Loucy (cell line): ENCODE data around the gene TCEANC2.
A peak's percentile ranks its signal among the peaks of the same experiment; 100 is the strongest.

Source experiments
- H2AFZ ChIP-seq: fragments of 200-600 bp; sonication (generic); 2 replicates; pipeline ENCODE4 v1.6.0; 2016; ENCODE audit warnings: antibody characterized with exemption, mild to moderate bottlenecking, low read length, moderate library complexity
- H3F3A ChIP-seq: fragments of 200-600 bp; 2 replicates; pipeline ENCODE4 v1.6.0; 2016; ENCODE audit warnings: antibody characterized with exemption, low read depth, mild to moderate bottlenecking
- H3K27me3 ChIP-seq: fragments of 200-600 bp; sonication (generic); 2 replicates; pipeline ENCODE4 v1.6.1; 2014; ENCODE audit warnings: low read length, mild to moderate bottlenecking; ENCODE audit not compliant: insufficient read depth, poor library complexity, severe bottlenecking
- H3K36me3 ChIP-seq: fragments of 200-600 bp; sonication (generic); 2 replicates; pipeline ENCODE4 v1.6.1; 2016; ENCODE audit warnings: low read length; ENCODE audit not compliant: insufficient read depth
- H3K4me1 ChIP-seq: fragments of 200-600 bp; sonication (generic); 2 replicates; pipeline ENCODE4 v1.5.1; 2014; ENCODE audit warnings: low read length, mild to moderate bottlenecking; ENCODE audit not compliant: insufficient read depth, poor library complexity, severe bottlenecking
- H3K4me2 ChIP-seq: fragments of 200-600 bp; sonication (generic); 2 replicates; pipeline ENCODE4 v1.6.0; 2014; ENCODE audit warnings: antibody characterized with exemption, low read length, low read depth, mild to moderate bottlenecking; ENCODE audit not compliant: poor library complexity, severe bottlenecking
- H3K4me3 ChIP-seq: fragments of 200-600 bp; sonication (generic); 2 replicates; pipeline ENCODE4 v1.5.1; 2014; ENCODE audit warnings: low read length, mild to moderate bottlenecking, mixed read lengths; ENCODE audit not compliant: poor library complexity, severe bottlenecking
- H3K79me2 ChIP-seq: fragments of 200-600 bp; sonication (generic); 2 replicates; pipeline ENCODE4 v1.6.1; 2014; ENCODE audit warnings: low read length; ENCODE audit not compliant: insufficient read depth
- H3K9ac ChIP-seq: fragments of 200-600 bp; sonication (generic); 2 replicates; pipeline ENCODE4 v1.6.0; 2014; ENCODE audit warnings: mild to moderate bottlenecking, low read depth, low read length, moderate library complexity; ENCODE audit not compliant: poor library complexity, severe bottlenecking
- H3K9me2 ChIP-seq: fragments of 200-600 bp; sonication (generic); replicated peaks from 2 replicates; pipeline ENCODE4 v1.6.1; 2016; ENCODE audit warnings: low read depth, low read length, mixed read lengths
- H3K9me3 ChIP-seq: fragments of 200-600 bp; sonication (generic); 2 replicates; pipeline ENCODE4 v1.6.1; 2014; ENCODE audit warnings: mild to moderate bottlenecking, antibody characterized with exemption, low read length, low read depth; ENCODE audit not compliant: insufficient read depth
- H4K20me1 ChIP-seq: fragments of 200-600 bp; sonication (generic); 2 replicates; pipeline ENCODE4 v1.6.0; 2014; ENCODE audit warnings: antibody characterized with exemption, low read length, mild to moderate bottlenecking; ENCODE audit not compliant: insufficient read depth, poor library complexity, severe bottlenecking
- EZH2phosphoT487 ChIP-seq: fragments of 200-600 bp; IDR thresholded peaks from 2 replicates; pipeline ENCODE4 v1.6.1; 2018; ENCODE audit warnings: antibody characterized with exemption, mild to moderate bottlenecking, moderate library complexity, borderline replicate concordance
- TF ChIP-seq, protein P1 (sequence below): fragments of 200-600 bp; sonication (generic); conservative IDR thresholded peaks from 2 replicates; pipeline ENCODE4 v1.5.1; 2014; ENCODE audit warnings: mild to moderate bottlenecking, antibody characterized with exemption, low read length

TCEANC2 gene

DNA sequence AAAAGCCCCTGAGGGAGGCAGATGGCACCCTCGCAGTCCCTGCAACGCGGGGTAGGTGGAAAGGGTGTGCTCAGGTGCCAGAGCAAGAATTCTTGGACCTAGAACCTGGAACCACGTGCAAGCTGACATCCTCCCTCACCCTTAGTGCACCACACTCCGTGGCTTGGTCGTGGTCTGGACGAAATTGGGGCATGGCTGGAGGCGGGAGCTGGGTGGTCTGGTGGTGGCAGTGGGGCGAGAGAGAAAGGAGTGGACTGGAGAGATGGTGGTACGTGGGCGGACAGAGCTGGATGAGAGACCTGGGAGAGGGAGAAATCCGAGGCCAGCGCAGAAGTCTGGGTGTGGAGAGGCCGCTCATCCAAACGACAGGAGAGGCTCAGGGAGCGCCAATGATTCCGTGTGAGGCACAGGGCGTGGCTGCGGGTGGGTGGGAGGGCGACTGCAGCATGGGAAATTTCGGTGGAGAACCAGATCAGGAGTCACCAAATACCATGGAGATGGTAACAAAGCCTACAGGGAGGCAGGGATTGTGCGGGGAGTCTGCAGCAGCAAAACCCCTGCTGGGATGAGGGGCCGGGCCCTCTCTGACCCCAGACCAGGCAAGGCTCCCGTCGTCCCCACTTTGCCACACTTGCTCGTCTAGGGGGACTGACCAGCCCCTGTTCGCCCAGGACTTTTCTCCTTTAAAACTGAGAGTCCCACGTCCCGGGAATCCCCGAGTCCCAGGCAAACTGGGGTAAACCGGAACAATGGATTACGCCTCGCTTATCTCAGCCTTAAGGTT, 67.5 kb downstream of the TCEANC2 start:
- TF ChIP-seq, protein P1, sequence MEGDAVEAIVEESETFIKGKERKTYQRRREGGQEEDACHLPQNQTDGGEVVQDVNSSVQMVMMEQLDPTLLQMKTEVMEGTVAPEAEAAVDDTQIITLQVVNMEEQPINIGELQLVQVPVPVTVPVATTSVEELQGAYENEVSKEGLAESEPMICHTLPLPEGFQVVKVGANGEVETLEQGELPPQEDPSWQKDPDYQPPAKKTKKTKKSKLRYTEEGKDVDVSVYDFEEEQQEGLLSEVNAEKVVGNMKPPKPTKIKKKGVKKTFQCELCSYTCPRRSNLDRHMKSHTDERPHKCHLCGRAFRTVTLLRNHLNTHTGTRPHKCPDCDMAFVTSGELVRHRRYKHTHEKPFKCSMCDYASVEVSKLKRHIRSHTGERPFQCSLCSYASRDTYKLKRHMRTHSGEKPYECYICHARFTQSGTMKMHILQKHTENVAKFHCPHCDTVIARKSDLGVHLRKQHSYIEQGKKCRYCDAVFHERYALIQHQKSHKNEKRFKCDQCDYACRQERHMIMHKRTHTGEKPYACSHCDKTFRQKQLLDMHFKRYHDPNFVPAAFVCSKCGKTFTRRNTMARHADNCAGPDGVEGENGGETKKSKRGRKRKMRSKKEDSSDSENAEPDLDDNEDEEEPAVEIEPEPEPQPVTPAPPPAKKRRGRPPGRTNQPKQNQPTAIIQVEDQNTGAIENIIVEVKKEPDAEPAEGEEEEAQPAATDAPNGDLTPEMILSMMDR, result no peak
- no peak for TF ChIP-seq EZH2phosphoT487
- no peaks in the 10 kb centered on the region for H3K79me2 ChIP-seq
- H3K4me1 ChIP-seq, result peaks cover 4% of the 10 kb centered on the region
- H3K4me3 ChIP-seq, result no peak overlapping the region
- H3K9me2 ChIP-seq, result no peaks in the 10 kb centered on the region
- no peaks in the 10 kb centered on the region for H4K20me1 ChIP-seq
- H3K27me3 ChIP-seq, result no peaks in the 10 kb centered on the region
- H3K36me3 ChIP-seq, result no peaks in the 10 kb centered on the region
- H2AFZ ChIP-seq, result peak overlapping the region; percentile 69; the same call in 1 of the 2 replicates
- H3F3A ChIP-seq, result no peaks in the 10 kb centered on the region
- no peaks in the 10 kb centered on the region for H3K9me3 ChIP-seq
- H3K4me2 ChIP-seq, result no peak overlapping the region
- no peak overlapping the region for H3K9ac ChIP-seq

DNA sequence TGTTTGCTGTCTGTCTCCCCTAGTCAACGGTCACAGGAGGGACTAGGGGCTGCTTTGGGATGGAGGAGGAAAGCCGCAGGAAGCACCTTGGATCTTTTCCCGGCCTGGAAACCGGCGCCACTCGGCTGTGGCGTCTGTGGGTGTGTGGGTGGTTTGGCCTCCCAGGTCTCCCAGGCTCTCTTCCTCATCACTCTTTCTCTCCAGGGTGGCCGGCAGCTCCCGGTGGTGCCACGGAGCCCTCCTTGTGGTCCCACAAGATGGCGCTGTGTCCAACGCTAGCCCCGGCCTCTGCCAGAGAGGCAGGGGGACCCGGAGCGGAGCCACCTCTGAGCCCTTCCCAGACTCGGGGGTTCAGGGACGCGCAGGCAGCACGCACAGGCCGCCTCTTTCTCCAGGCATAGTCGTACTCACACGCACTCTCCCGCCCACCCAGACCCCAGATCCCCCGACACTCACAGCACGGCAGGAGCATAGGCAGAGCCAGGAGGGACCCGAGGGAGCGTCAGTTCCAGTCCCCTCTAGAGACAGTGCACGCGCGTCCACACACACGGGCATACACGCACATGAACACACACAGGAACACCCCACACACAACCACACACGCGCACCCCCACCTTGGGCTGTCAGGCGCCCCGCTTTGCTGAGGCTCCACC, 68.2 kb downstream of the TCEANC2 start:
- H3K9me3 ChIP-seq, result no peaks in the 10 kb centered on the region
- H3K4me2 ChIP-seq, result no peak overlapping the region
- no peak overlapping the region for H3K9ac ChIP-seq
- H3F3A ChIP-seq, result no peaks in the 10 kb centered on the region
- TF ChIP-seq, protein P1, result peak; percentile 77
- TF ChIP-seq EZH2phosphoT487, result no peak
- H3K79me2 ChIP-seq, result no peaks in the 10 kb centered on the region
- no peak overlapping the region for H3K4me3 ChIP-seq
- H3K4me1 ChIP-seq, result peaks cover 4% of the 10 kb centered on the region
- no peaks in the 10 kb centered on the region for H3K36me3 ChIP-seq
- no peaks in the 10 kb centered on the region for H4K20me1 ChIP-seq
- H3K27me3 ChIP-seq, result no peaks in the 10 kb centered on the region
- H3K9me2 ChIP-seq, result no peaks in the 10 kb centered on the region
- H2AFZ ChIP-seq, result peak overlapping the region; percentile 69; the same call in 1 of the 2 replicates

DNA sequence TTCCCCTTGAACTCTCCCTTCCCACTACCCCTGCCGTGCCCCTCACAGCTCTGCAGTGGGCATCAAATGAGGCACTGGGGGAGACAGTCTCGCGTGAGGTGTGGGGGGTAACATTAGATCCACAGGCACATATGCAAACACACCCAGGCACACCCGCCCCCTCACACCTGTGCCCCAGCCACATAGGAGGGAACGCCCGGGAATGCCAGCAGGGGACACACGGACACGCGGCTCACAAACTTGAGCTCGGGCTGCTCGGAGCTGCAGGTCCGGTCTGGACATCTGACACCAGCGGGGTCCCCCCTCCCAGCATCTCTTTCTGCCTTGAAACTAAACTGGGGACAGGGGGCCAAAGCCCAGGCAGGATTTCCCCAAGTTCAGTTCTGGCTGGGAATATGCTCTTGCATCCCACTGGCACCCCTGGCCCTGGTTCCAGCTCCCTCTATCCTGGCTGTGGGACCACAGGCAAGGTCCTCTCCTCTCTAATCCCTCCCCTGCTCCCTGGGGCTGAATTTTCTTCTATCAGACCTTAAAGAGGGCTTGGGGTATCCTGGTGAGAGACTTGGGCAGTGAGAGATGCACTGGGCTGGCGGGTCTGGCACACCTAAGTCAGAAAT, 68.8 kb downstream of the TCEANC2 start:
- H3K4me2 ChIP-seq, result no peak overlapping the region

More for the DNA sequence above, 68.8 kb downstream of the TCEANC2 start:
- Histone ChIP-seq H3K9me3 (no peaks in the 10 kb centered on the region), H3F3A (no peaks in the 10 kb centered on the region), H4K20me1 (no peaks in the 10 kb centered on the region), H3K79me2 (no peaks in the 10 kb centered on the region), H3K4me3 (no peak overlapping the region), H2AFZ (0 out of 2 replicates have a peak overlapping the region, but pooled peaks have one; percentile 69), H3K4me1 (peaks cover 4% of the 10 kb centered on the region), H3K9me2 (no peaks in the 10 kb centered on the region), H3K9ac (no peak overlapping the region), H3K36me3 (no peaks in the 10 kb centered on the region), H3K27me3 (no peaks in the 10 kb centered on the region)
- TF ChIP-seq EZH2phosphoT487, result no peak
- TF ChIP-seq, protein P1, result no peak
